NCI-H1105 treated with DMSO at 0.1 percent for 48 hours (cell line): ENCODE results near the gene TOMM20L.
"Not testable (repeated sequence)": the region's sequence is repeated elsewhere in the genome, so short reads cannot be mapped to it uniquely, and the experiment has no call there.

Experiments used
- DNase-seq: peaks from one replicate; lab custom pipeline; 2025; lab: John Stamatoyannopoulos, UW

The TOMM20L gene

DNA sequence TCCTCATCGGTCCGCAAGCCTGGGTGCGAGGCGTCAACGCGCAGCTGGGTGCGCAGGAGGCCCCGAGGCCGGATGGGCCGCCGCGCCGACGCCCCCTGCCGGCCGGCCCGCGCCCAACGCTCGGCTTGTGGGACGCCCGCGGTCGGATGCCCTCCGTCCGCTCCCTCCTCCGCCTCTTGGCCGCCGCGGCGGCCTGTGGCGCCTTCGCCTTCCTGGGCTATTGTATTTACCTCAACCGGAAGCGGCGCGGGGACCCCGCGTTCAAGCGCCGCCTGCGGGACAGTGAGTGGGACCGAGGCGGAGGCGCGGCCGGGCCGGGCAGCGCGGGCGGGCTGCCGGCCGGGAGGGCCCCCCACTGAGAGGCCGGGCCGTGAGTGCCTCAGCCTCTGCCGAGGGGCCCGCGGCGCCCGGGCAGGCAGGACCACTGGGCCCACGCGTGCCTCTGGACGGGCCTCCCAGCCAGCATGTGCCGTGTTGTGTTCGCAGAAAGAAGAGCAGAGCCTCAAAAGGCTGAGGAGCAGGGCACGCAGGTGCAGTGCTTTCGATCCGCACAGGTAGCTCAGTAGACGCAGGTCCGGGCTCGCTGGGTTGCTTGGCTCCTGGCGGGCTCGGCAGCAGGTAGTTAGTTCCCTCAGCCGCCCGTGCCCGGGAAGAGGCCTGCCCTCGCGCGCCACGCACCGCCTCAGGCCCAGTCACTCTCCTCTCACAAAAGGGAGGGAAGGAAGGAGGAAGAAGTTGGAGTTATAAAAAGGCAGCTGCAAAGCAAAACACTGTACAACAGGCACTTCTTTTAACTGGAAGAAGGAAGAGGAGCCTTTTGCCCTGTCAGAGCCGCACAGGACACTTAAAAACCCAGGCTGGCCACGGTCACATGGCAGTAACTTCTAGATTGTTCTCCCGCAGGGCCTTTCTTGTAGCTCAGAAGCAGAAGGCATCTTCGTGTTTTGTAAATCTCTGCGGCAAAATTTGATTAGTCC is at the start of gene TOMM20L:
TSS of gene TOMM20L (plus strand) at position 119 of the 977 bp plus-strand sequence. CDS start at position 147, 28 bp downstream.
- peak; percentile 73 for DNase-seq

DNA sequence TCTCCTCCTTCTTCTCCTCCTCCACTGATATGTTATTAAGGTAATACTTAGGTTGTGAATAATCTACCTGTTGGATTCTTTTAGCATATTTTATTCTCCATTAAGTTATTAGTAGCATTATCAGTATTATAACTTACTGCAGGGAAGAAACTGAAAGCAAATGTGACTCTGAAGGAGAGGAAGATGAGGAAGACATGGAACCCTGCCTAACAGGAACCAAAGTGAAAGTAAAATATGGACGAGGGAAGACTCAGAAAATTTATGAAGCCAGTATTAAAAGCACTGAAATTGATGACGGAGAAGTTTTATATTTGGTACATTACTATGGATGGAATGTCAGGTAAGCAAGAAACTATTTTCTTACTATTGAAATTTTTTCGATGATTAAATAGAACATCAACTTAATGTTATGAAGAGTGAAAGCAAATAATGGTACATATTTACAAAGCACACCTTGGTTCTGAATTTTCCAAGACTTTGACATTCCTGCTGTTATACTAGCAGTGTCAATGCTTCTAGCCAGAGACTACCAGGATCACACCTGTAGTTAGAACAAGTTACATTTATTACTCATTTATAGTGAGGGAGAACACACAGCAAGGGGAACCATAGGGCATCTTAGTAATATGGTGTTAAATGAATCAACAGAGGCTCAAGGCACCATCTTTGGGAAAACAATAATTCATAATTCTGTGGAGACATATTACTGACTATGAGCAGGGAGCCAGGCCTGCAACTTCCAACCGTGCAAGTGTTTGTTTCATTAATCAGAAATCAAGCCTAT is 42.0 kb upstream of the TOMM20L start:
- no peak for DNase-seq

DNA sequence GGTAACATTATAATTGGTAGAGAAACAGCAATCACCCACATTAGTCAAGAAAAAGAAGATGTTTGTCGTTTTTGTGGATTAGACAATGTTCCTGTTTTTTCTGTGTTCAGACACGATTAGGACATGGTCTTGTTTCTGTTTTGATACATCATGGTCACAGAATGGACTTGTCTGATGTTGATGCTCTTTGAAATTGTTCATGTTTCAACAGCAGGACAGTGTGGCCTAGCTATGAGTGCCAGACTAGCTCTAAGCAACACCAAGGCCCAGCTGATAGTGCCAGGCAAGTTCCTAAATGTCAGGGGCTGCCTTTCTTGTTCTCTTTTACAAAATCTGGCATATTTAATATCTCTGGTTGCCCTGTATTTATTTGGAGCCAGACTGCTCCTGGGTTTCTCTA is 40.9 kb upstream of the TOMM20L start:
- DNase-seq = no peak

DNA sequence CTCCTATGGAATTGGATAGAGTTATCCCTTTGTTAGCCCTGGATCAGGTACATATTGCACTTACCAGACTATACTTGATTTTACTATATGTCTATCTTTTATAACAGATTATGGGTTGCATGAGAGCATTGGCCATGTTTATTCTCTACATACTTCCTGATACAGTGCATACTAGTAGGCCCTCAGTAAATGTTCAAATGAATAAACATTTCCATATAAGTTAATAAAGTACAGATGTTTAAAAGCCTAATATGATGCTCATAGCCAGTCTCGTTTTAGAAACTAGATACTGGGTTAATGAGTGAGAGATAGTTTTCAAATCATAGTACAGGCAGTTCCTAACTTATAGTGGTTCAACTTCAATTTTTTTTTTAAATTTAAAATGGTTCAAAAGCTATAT is 39.5 kb upstream of the TOMM20L start:
- DNase-seq = no peak

DNA sequence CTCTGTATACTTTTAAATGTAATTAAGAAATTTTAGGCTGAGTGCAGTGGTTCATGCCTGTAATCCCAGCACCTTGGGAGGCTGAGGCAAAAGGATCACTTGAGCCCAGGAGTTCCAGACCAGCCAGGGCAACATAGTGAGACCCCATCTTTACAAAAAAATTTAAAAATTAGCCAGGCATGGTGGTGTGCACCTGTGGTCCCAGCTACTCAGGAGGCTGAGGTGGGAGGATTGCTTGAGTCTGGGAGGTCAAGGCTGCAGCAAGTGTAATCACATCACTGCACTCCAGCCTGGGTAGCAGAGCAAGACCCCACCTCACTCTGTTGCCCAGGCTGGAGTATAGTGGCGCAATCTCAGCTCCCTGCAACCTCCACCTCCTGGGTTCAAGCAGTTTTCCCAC is 33.5 kb upstream of the TOMM20L start:
- DNase-seq = not testable (repeated sequence)

DNA sequence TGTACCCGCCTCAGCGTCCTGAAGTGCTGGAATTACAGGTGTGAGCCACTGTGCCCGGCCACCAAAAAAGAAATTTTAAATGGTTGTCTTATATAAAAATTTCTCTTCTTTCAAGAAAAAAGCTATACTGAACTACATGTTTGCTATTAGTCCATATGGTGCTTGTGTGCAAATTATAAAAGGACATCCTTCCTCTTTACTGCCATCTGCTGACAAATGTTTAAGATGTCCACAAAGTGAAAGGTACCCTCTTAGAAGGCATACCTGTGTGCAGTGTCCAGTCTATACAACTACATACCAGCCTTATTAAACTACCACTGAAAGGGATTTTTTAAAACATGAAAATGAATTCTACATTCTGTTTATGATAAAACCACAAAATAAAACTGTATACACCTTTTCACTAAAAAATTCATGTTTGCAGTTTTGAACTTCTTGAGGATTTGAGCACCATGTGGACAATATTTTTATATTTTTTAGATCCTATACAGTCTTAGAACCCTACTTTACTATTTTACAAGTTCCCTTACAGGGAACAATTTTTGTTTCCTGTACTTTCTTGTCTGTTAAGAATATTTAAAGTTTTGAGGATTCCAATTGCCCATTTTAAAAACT is 32.8 kb upstream of the TOMM20L start:
- DNase-seq = peak; percentile 62

DNA sequence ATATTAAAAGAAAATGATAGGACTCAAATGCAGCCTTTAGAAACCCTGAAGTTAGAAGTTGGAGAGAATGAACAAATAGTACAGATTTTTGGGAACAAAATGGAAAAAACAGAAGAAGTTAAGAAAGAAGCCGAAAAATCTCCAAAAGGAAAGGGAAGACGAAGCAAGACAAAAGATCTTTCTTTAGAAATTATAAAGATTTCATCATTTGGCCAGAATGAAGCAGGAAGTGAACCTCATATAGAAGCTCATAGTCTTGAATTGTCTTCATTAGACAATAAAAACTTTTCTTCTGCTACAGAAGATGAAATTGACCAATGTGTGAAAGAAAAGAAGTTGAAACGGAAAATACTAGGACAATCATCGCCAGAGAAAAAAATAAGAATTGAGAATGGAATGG is 31.4 kb upstream of the TOMM20L start:
- no peak for DNase-seq

DNA sequence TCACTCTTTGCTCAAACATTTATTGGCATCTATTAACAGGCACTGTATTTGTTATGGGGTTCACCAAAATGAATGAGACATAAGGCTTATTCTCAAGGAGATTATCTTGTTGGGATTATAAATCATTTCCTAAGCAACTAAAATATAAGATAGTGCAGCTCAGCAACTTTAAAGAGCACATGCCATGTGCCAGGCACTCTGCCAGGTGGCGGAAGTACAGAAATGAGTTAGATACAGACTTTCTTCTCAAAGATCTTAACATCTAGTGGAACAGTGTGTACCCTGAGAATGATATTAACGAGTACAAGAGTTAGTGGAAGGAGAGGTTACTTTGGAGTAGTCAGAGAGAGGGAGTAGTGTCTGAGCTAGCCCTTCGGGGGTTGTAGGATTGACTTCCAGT is 28.4 kb upstream of the TOMM20L start:
- no peak for DNase-seq

DNA sequence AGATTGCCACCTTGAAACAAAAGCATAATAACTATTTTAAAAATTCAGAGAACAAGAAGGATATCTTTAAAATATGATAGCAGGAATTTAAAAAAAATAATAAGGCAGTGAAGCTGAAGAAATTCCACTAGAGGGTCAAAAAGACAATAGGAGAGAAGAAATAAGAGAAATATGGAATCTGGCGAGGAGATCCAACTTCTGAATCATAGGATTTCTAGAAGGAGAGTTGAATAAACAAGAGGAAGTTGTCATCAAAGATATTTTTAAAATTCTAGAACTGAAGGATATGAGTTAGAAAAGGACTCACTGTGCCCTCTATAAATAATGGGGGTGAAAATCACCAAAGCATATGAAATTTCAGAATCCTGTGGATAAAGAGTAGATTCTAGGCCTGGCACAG is 26.8 kb upstream of the TOMM20L start:
- DNase-seq = no peak

DNA sequence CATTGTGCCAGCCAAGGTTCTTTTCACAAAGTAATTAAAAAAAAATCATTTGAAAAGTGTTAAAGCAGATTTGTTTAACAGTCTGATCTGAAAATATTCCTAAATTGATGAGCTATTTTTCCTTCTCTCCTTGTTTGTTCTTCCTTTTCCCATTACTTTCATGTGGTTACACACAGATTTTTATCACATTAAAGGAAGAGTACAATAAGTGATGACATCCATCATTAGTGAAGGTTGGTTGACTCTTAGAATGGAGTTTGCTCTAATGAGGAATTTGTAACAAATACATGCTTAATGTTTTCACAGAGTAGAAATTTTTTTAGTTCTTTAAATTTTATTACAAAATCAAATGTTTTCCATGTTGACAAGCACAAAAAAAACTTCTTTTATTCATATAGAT is 18.9 kb upstream of the TOMM20L start:
- no peak for DNase-seq

DNA sequence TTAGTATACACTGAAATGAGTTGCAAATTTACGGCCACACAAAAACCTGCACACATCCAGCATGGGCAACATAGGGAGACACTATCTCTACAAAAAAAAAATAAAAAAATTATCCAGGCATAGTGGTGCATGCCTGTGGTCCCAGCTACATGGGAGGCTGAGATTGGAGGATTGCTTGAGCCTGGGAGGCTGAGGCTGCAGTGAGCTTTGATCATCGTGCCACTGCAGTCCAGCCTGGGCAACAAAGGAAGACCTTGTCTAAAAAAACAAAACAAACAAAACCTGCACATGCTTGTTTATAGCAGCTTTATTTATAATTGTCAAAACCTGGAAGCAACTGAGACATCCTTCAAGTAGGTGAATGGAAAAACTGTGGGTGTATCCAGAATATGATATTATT is 4.9 kb upstream of the TOMM20L start:
- no peak for DNase-seq

DNA sequence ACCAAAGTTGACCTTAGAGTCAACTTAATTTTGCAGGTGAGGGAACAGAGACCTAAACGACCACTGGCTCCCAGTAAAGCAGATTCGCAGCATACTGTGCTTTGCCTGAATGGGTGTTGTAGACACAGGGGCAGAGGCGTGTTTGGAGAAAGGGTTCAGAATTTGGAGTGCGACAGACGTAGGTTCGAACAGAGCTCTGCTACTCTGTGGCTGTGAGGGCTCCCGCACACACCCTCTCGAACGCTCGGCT is 243 bp upstream of the TOMM20L start:
- DNase-seq = no peak

DNA sequence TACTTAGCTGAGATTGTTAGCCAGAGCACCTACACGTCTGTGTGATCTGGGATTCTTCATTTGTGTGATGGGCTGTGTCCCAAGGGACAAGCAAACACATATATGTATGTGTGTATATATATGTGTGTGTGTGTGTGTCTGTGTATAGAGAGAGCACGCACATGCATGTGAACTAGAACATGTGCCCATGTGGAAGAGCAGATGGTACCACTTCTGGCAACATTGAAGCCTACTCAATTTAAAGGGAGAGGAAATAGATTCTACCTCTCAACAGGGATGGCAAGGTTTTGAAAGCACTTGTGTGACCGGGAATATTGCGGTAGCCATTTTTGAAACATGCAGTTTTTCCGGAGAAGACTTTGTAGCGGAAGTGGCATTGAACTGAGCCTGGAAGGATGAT is 1.4 kb downstream of the TOMM20L start:
- DNase-seq = no peak

DNA sequence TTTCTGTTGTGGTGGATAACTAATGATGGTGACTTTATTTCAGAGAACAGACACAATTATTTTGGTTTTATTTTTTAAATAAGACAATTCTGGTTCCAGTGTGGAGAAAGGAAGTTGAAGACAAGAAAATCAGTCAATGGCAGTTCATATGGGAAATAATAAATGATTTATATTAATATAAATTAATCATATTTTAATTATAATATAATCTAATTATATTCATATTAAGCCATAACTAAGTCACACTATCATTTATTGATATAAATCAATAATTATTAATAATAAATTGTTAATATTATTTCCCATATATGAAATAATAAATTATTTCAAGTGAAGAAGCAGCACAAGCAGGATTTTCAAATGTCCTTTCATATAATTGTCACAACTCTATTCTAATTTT is 2.8 kb downstream of the TOMM20L start:
- DNase-seq = no peak

DNA sequence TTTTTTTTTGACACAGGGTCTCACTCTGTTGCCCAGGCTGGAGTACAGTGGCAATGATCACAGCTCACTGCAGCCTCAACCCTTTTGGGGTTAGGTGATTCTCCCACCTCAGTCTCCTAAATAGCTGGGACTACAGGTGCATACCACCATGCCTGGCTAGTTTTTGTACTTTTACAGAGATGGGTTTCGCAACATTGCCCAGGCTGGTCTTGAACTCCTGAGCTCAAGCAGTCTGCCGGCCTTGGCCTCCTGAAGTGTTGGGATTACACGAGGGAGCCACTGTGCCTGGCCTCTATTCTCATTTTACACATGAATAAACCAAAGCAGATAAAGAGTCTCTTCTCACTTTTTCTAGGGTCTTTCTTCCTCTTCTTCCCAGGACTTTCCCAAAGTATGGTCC is 3.2 kb downstream of the TOMM20L start:
- no peak for DNase-seq

DNA sequence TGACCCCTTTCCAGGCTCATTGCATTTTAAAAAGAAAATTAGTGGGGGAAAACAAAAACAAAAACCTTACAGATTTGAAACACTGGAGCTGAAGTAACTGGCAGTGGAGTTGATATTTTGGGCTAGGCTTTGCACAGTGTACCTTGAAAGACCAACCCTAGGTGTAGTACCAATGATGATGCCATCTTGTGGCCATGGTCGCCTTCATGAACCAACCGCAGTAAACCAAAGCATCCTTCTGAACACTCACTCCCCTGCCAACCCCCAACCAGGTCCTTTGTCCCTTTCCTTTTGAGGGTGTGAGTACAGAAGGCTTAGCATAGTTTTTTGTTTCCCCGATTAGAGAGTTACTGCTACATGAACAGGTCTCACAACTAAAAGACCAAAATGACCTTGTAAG is 5.9 kb downstream of the TOMM20L start:
- peak; percentile 15 for DNase-seq

DNA sequence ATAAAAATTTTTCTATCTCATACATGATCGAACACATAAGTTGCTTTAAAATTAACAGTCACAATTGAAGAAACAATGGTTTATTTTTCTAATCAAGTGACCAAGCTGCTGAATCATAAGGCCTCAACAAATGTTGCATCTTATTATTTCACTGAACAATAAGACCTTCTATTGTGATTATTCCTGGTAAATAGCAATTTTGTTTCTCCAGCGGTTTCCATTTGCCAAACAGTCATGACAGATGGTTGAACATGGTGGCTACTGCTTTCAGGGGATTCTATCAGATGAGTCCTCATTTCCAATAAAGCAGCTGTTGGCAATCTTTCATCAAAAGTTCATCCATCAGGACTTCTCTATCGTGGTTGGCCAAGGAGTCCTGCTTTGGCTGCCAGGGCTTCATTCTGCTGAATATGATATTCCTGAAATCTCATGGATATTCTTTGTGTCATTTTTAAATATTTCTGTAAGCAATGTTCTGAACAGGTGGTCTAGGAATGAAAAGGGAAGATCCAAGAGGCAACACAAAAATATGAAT is 13.0 kb downstream of the TOMM20L start:
- no peak for DNase-seq

DNA sequence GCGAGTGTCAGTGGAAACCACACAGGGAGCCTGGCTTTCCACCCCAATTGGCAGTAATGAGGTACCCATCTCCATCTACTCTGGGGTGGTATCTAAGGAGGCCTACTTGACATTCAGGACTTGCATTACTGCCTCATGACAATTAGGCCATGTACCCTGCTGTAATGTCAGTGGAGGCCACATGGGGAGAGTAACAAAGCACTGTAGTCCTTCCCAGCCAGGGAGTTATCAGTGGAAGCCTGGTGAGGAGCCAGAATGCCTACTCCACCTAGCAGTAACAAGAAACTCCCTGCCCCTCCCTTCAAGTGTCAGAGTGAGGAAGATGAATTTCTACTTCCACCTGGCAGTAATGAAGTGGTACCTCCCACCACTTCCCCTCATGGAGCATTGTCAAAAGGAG is 19.1 kb downstream of the TOMM20L start:
- no peak for DNase-seq

DNA sequence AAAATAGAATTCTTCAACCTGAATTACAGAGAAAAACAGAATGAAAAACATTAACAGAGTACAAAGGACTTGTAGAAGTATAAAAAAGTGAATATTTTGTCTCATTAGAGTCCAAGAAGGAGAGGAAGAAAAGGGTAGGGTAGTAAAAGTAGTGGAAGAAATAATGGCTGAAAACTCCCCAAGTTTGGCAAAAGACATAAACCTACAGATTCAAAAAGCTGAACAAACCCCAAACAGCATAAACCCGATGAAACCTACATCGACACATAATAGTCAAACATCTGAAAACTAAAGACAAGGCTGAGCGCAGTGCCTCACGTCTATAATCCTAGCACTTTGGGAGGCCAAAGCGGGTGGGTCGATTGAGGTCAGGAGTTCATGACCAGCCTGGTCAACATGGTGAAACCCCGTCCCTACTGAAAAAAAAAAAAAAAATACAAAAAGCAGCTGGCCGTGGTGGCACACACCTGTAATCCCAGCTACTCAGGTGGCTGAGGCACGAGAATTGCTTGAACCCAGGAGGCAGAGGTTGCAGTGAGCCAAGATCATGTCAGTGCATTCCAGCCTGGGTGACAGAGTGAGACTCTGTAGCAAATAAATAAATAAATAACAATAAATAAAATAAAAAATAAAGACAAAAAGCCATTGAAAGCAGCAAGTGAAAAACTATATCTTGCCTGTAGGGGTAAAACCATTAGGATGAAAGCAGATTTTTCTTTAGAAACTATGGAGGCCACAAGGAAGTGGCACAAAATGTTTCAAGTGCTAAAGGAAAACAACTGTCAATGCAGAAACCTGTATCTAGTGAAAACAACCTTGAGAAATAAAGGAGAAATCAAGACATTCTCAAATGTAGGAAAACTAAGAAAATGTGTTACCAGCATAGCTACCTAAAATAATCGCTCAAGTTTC is 20.2 kb downstream of the TOMM20L start:
- no peak for DNase-seq

DNA sequence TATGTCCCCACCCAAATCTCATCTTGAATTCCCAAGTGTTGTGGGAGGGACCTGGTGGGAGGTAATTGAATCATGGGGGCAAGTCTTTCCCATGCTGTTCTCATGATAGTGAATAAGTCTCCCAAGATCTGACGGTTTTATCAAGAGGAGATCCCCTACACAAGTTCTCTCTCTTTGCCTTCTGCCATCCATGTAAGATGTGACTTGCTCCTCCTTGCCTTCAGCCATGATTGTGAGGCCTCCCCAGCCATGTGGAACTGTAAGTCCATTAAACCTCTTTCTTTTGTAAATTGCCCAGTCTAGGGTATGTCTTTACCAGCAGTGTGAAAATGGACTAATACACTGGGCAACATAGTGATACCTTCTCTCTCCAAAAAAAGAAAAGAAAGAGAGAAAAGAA is 21.2 kb downstream of the TOMM20L start:
- not testable (repeated sequence) for DNase-seq

DNA sequence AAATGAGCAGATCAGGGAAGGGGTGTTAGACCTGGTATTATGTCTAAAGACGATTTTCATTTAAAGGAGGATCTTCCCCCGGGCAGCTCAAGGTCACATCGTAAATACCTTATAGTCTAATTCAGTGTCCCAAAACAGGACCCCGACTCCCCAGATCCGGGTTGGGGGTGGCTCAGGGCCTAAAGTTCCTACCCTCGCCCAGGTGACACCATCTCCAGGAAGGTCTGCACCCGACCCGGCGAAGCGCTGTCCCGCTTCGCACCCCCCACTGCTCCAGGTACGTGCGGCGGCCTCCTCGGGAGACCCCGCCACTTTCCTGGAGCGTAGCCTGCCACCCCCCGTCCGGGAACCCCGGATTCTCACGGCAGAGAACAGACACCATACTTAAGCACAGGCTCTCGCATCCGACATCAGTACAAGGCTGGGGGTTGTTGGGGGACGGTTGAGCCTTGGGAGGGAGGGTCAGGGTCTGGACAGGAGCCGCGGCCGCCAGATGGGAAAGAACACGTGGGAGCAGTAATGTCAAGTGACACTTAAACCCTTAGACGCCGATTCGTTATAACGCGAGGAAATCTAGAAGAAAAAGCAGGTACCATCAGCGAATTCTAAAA is 31.0 kb downstream of the TOMM20L start:
- DNase-seq = peak; percentile 70
